Effector CD8-positive, alpha-beta T cell (primary cell): ENCODE measurements around the gene DNASE1L3.

ENCODE experiments used
- DNase-seq: peaks from one replicate; lab custom pipeline; 2025; lab: John Stamatoyannopoulos, UW

DNASE1L3 gene

GRCh38 chr3:58178528-58179234 is 32.1 kb downstream of the DNASE1L3 start:
- no peak for DNase-seq

GRCh38 chr3:58177747-58178527 is 32.8 kb downstream of the DNASE1L3 start:
- peak; percentile 86 for DNase-seq

- no peak for DNase-seq
Measured at GRCh38 chr3:58176827-58177489, 33.8 kb downstream of the DNASE1L3 start.

- no peak for DNase-seq
Measured at GRCh38 chr3:58176185-58176530, 34.6 kb downstream of the DNASE1L3 start.

GRCh38 chr3:58175437-58176184 is 35.2 kb downstream of the DNASE1L3 start:
- no peak for DNase-seq

- no peak for DNase-seq
Measured at GRCh38 chr3:58175187-58175436, 35.7 kb downstream of the DNASE1L3 start.

- DNase-seq = peak; percentile 19
Measured at GRCh38 chr3:58173669-58174398, 36.9 kb downstream of the DNASE1L3 start.

- DNase-seq = no peak
Measured at GRCh38 chr3:58173029-58173668, 37.6 kb downstream of the DNASE1L3 start.

- DNase-seq = no peak
Measured at GRCh38 chr3:58171126-58171525, 39.6 kb downstream of the DNASE1L3 start.

- DNase-seq = no peak
Measured at GRCh38 chr3:58170376-58170775, 40.4 kb downstream of the DNASE1L3 start.

GRCh38 chr3:58169371-58169770 is 41.4 kb downstream of the DNASE1L3 start:
- DNase-seq = no peak

- no peak for DNase-seq
Measured at GRCh38 chr3:58168498-58168897, 42.3 kb downstream of the DNASE1L3 start.

GRCh38 chr3:58167431-58168351 is 43.1 kb downstream of the DNASE1L3 start:
- peak; percentile 15 for DNase-seq

- no peak for DNase-seq
Measured at GRCh38 chr3:58164906-58165821, 45.6 kb downstream of the DNASE1L3 start.

- no peak for DNase-seq
Measured at GRCh38 chr3:58164199-58164879, 46.4 kb downstream of the DNASE1L3 start.

- no peak for DNase-seq
Measured at GRCh38 chr3:58163234-58163633, 47.5 kb downstream of the DNASE1L3 start.

GRCh38 chr3:58161435-58162398 is 49.1 kb downstream of the DNASE1L3 start:
- DNase-seq = no peak
